Ovary (tissue), 10 donors: ENCODE measurements around the gene SUN1. TPM values are rescaled to one million over a fixed set of nuclear protein-coding genes. Genes with fewer than 3 reads are reported as not detected.

ENCODE experiments used
- DNase-seq, 5 donors: peaks; one replicate each; pipeline ENCODE4 v3.0.0-alpha.2; 2019 to 2020
- H3K27ac ChIP-seq, 2 donors: fragments of 200-600 bp; one replicate each; pipeline versions ENCODE4 v1.5.1 to v1.8.0; 2019 to 2022
- H3K27me3 ChIP-seq: fragments of 200-600 bp; one replicate; pipeline ENCODE4 v1.8.0; 2022
- H3K36me3 ChIP-seq: fragments of 200-600 bp; sonication (generic); one replicate; pipeline ENCODE4 v1.5.1; 2019
- H3K4me1 ChIP-seq: one replicate; pipeline ENCODE4 v1.8.1; 2013; ENCODE audit warnings: mild to moderate bottlenecking, moderate library complexity; ENCODE audit not compliant: insufficient read depth
- H3K4me3 ChIP-seq: fragments of 200-600 bp; sonication (generic); one replicate; pipeline ENCODE4 v1.5.1; 2017
- H3K9me3 ChIP-seq, 2 donors: fragments of 200-600 bp in 1 of 2; sonication (generic) in 1 of 2; one replicate each; pipeline versions ENCODE4 v1.5.1 to v1.8.1; 2013 to 2019; ENCODE audit warnings: mild to moderate bottlenecking in 1 of 2, moderate library complexity in 1 of 2
- CTCF ChIP-seq, 3 donors: fragments of 450-650 bp in 2 of 3; fragments of 200-600 bp in 1 of 3; IDR thresholded peaks; one replicate each; pipeline versions ENCODE4 v1.5.1 to v1.8.0; 2016 to 2022; ENCODE audit warnings: antibody characterized with exemption in 3 of 3, mild to moderate bottlenecking in 1 of 3
- EP300 ChIP-seq: sonication (generic); formaldehyde crosslinking; IDR thresholded peaks from one replicate; pipeline ENCODE4 v1.6.1; 2017; ENCODE audit warnings: antibody characterized with exemption
- POLR2A ChIP-seq: fragments of 450-650 bp; IDR thresholded peaks from one replicate; pipeline ENCODE4 v1.6.1; 2017; ENCODE audit warnings: antibody characterized with exemption, mild to moderate bottlenecking, moderate library complexity
- WGBS, 3 donors: extraction: QIAGEN DNeasy Blood & Tissue Kit in 1 of 3; methylation state at CpG; one replicate each; pipeline versions ENCODE4 v1.1.5 to v1.1.7; 2013 to 2017; 5-methylcytosine and 5-hydroxymethylcytosine counted together
- intact Hi-C, 4 donors: fragments of 100-400 bp; cut with DNase I; formaldehyde crosslinking; loops; one replicate each; pipeline versions ENCODE4 v1.11.0 to v1.15.1; 2022 to 2023
- long read RNA-seq, 3 donors: library from polyadenylated mRNA in 2 of 3; unstranded in 2 of 3; transcript quantifications; one replicate each; pipeline ENCODE4 v2.0.0 and lab custom pipeline, GENCODE V29; 2021 to 2026
- polyA plus RNA-seq, 2 donors: library from polyadenylated mRNA; stranded (reverse); fragments of 200-250 nt in 1 of 2; fragments of 350-450 nt in 1 of 2; fragmentation: Illumina TruSeq in 1 of 2; extraction: RNeasy Lipid Tissue Mini Kit (QIAGEN cat#74804) in 1 of 2; gene quantifications; one replicate each; pipeline ENCODE4 v1.2.3, GENCODE V29; 2013 to 2014
- total RNA-seq, 7 donors: library from RNA; depleted of rRNA in 2 of 7; stranded (reverse); fragments of >200 nt in 2 of 7; fragmentation: NEBNext Ultra II Directional in 3 of 7; extraction: Animal tissue kit (Norgen Biotek cat#: 25700) in 3 of 7; gene quantifications; one replicate each; pipeline versions ENCODE4 v1.1.0 to v1.2.4, GENCODE V29; 2016 to 2023
- donor health status: DM: no; HTN: no; CAD: no; lungs with moderate emphysema.
- donor health status: DM: no; HTN: no; CAD: no.
- donor health status: Bipolar disorder and iron deficiency.
- donor health status: DM: yes; HTN: yes; CAD: no.
- donor health status: DM: no; HTN: no; CAD: no.
- donor health status: DM: yes; HTN: yes; CAD: no.

Gene SUN1
- total RNA-seq, result 100 to 1,000 TPM; 140 to 196 (median 154) TPM
- 100 to 1,000 TPM; 100 to 135 TPM for polyA plus RNA-seq
- long read RNA-seq, donor 1, full-length matches to known transcripts, result 6 of 48 reads
- long read RNA-seq, donor 1, partial matches to known transcripts, result 28 of 48 reads
- long read RNA-seq, donor 1, other reads (novel, unspliced or antisense), result 14 of 48 reads
- long read RNA-seq, donor 2, partial matches to known transcripts, result 0 of 11 reads
- long read RNA-seq, donor 2, other reads (novel, unspliced or antisense), result 5 of 11 reads
- long read RNA-seq, donor 3, full-length matches to known transcripts, result 10 of 256 reads
- long read RNA-seq, donor 3, partial matches to known transcripts, result 62 of 256 reads
- long read RNA-seq, donor 3, other reads (novel, unspliced or antisense), result 184 of 256 reads

- Histone ChIP-seq H3K4me3 (peak within 1 kb of the TSS; percentile 19), H3K36me3 (no peaks in the 10 kb centered on the region), H3K27ac (peak within 1 kb of the TSS; percentile 77 to 89), H3K9me3 (no peaks in the 10 kb centered on the region), H3K4me1 (peaks cover 34% of the 10 kb centered on the region), H3K27me3 (no peaks in the 10 kb centered on the region)
- TF ChIP-seq CTCF (IDR thresholded peaks at IDR 0.05) (no peak), EP300 (no peak), POLR2A (no peak)
- WGBS, 3 donors, result 39 to 45% (median 45%) methylated on average over 24 of the region's 24 CpGs
- peak in 1 of 5 donors; percentile 69 for DNase-seq
- intact Hi-C loops, result loop anchor here in 2 of 4 donors (5.0 to 10.0 kb wide), 3 partner anchors 35 to 48 kb away; no protein-coding TSS in a partner anchor
These were observed at the start of gene SUN1 for GRCh38 chr7:832167-832967. TSS of gene SUN1 (plus strand) at chr7:832476. CDS start at chr7:832525, 49 bp downstream.

- no peak for DNase-seq
- H3K27ac ChIP-seq, result no peak overlapping the region
- no peak for TF ChIP-seq CTCF (IDR thresholded peaks at IDR 0.05)
- no peak for TF ChIP-seq EP300
- 91 to 96% (median 93%) methylated on average over 55 to 56 of the region's 56 CpGs for WGBS, 3 donors
- H3K4me1 ChIP-seq, result peaks cover 19% of the 10 kb centered on the region
- H3K36me3 ChIP-seq, result no peaks in the 10 kb centered on the region
- intact Hi-C loops, result loop anchor here in 2 of 4 donors (10.0 kb wide), 3 partner anchors 52 to 202 kb away; partner anchors contain the start of genes CYP2W1 (in 1 of the 2), GET4 (in 1 of the 2) and SUN1 (in 1 of the 2)
- no peaks in the 10 kb centered on the region for H3K27me3 ChIP-seq
- peaks cover 0 to 2% of the 10 kb centered on the region in 2 donors for H3K9me3 ChIP-seq
- H3K4me3 ChIP-seq, result no peak overlapping the region
These were observed 49.4 kb upstream of the SUN1 start for GRCh38 chr7:782718-783449.

GRCh38 chr7:783556-784490 lies 48.5 kb upstream of the SUN1 start:
- TF ChIP-seq POLR2A (no peak), CTCF (IDR thresholded peaks at IDR 0.05) (no peak), EP300 (no peak)
- peaks cover 0 to 3% of the 10 kb centered on the region in 2 donors for H3K9me3 ChIP-seq
- no peaks in the 10 kb centered on the region for H3K36me3 ChIP-seq
- DNase-seq, result no peak
- no peak overlapping the region for H3K27ac ChIP-seq
- peaks cover 19% of the 10 kb centered on the region for H3K4me1 ChIP-seq
- WGBS, 3 donors, result 86 to 89% (median 87%) methylated on average over 36 of the region's 36 CpGs
- no peaks in the 10 kb centered on the region for H3K27me3 ChIP-seq
- intact Hi-C loops, result loop anchor here in 2 of 4 donors (10.0 kb wide), 3 partner anchors 51 to 201 kb away; partner anchors contain the start of genes CYP2W1 (in 1 of the 2), GET4 (in 1 of the 2) and SUN1 (in 1 of the 2)
- no peak overlapping the region for H3K4me3 ChIP-seq
